SK-N-SH (cell line): ENCODE results near the gene RBCK1.

Experiments
- CTCF ChIP-seq: fragments of 200-600 bp; sonication (generic); IDR thresholded peaks from 2 replicates; pipeline ENCODE4 v1.6.1; 2017; ENCODE audit warnings: antibody characterized with exemption, mild to moderate bottlenecking, moderate library complexity
- EZH2phosphoT487 ChIP-seq: fragments of 200-600 bp; sonication (generic); IDR thresholded peaks from 2 replicates; pipeline ENCODE4 v1.6.1; 2017; ENCODE audit warnings: low read depth, mixed run types, mild to moderate bottlenecking, antibody characterized with exemption, moderate library complexity, borderline replicate concordance
- FOXJ3 ChIP-seq: sonication (generic); formaldehyde crosslinking; IDR thresholded peaks from 2 replicates; pipeline ENCODE4 v1.5.1; 2020; ENCODE audit warnings: mild to moderate bottlenecking, missing genetic modification reagents
- FOXM1 ChIP-seq: IDR thresholded peaks from 2 replicates; pipeline ENCODE4 v1.4.0; 2012; ENCODE audit warnings: low read depth, mild to moderate bottlenecking
- JUND ChIP-seq: IDR thresholded peaks from 2 replicates; pipeline ENCODE4 v1.4.0; 2012
- POLR2AphosphoS5 ChIP-seq: IDR thresholded peaks from 2 replicates; pipeline ENCODE4 v1.6.1; 2012; ENCODE audit warnings: low read depth, low read length
- RAD21 ChIP-seq: IDR thresholded peaks from 2 replicates; pipeline ENCODE4 v1.6.1; 2012; ENCODE audit warnings: mild to moderate bottlenecking, low read length
- TAF1 ChIP-seq: IDR thresholded peaks from 2 replicates; pipeline ENCODE4 v1.6.1; 2012; ENCODE audit warnings: low read depth, mild to moderate bottlenecking, low read length, moderate library complexity, borderline replicate concordance
- TCF12 ChIP-seq: IDR thresholded peaks from 2 replicates; pipeline ENCODE4 v1.4.0; 2012
- USF1 ChIP-seq: IDR thresholded peaks from 2 replicates; pipeline ENCODE4 v1.4.0; 2012; ENCODE audit warnings: low read depth, borderline replicate concordance
- USF2 ChIP-seq: fragments of 150-350 bp; IDR thresholded peaks from 2 replicates; pipeline ENCODE4 v1.6.1; 2017; ENCODE audit warnings: antibody characterized with exemption, low read length, low read depth, borderline replicate concordance
- ZBTB33 ChIP-seq: IDR thresholded peaks from 2 replicates; pipeline ENCODE4 v1.4.0; 2012; ENCODE audit warnings: low read depth, borderline replicate concordance
- TF ChIP-seq, protein P1 (sequence below): IDR thresholded peaks from 2 replicates; pipeline ENCODE4 v1.4.0; 2012; ENCODE audit warnings: low read depth

DNA sequence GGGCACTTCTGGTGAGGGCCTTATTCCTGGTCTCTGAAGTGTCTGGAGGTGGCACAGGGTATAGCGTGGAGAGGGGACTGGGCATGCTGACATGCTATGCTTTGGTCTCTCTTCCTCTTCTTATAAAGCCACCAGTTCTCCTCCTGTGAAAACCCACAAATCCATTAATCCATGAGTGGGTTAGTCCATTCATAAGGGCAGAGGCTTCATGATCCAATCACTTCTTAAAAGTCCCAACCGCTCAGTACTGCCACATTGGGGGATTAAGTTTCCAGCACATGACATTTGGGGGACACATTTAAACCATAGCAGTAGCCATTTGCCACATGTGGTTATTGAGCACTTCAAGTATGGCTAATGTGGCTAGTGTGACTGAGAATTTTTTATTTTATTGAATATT lies 31.3 kb upstream of the RBCK1 start:
- no peak for TF ChIP-seq FOXM1
- TF ChIP-seq EZH2phosphoT487, result no peak
- TF ChIP-seq FOXJ3 (CRISPR knock-in tag), result no peak
- no peak for TF ChIP-seq CTCF
- TF ChIP-seq, protein P1, sequence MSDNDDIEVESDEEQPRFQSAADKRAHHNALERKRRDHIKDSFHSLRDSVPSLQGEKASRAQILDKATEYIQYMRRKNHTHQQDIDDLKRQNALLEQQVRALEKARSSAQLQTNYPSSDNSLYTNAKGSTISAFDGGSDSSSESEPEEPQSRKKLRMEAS, result no peak
- no peak for TF ChIP-seq USF1
- no peak for TF ChIP-seq USF2
- TF ChIP-seq RAD21, result no peak
- no peak for TF ChIP-seq TAF1
- no peak for TF ChIP-seq JUND
- TF ChIP-seq TCF12, result no peak
- TF ChIP-seq ZBTB33, result no peak
- no peak for TF ChIP-seq POLR2AphosphoS5
